K562 (cell line): ENCODE data around the gene PXK. TPM values are rescaled to one million over a fixed set of nuclear protein-coding genes. Genes with fewer than 3 reads are reported as not detected.

Source experiments
- ATF1 ChIP-seq, 2 experiments: fragments of 450-650 bp in 1 of 2; IDR thresholded peaks; 2 replicates each; pipeline ENCODE4 v1.6.1; 2016; ENCODE audit warnings: missing compliant biosample characterization in 1 of 2, missing genetic modification characterization in 1 of 2
- ATF4 ChIP-seq: fragments of 450-650 bp; formaldehyde crosslinking; IDR thresholded peaks from 2 replicates; pipeline ENCODE4 v1.4.0; 2022; ENCODE audit warnings: mild to moderate bottlenecking, moderate library complexity
- BCLAF1 ChIP-seq, 2 experiments: fragments of 450-650 bp in 1 of 2; IDR thresholded peaks; 2 replicates each; pipeline ENCODE4 v1.6.1; 2011 to 2017; ENCODE audit warnings: low read depth in 2 of 2, antibody characterized with exemption in 1 of 2, borderline replicate concordance in 1 of 2, low read length in 1 of 2, mild to moderate bottlenecking in 1 of 2, mixed read lengths in 1 of 2; ENCODE audit not compliant: control insufficient read depth in 1 of 2
- CBFB ChIP-seq: sonication (generic); formaldehyde crosslinking; IDR thresholded peaks from 2 replicates; pipeline ENCODE4 v1.4.0; 2020; ENCODE audit warnings: mild to moderate bottlenecking, missing genetic modification reagents
- ELF1 ChIP-seq: fragments of 200-800 bp; sonication (Bioruptor generic); IDR thresholded peaks from 2 replicates; pipeline ENCODE4 v1.6.1; 2016; ENCODE audit warnings: missing genetic modification characterization, missing compliant biosample characterization
- KLF13 ChIP-seq: fragments of 450-650 bp; IDR thresholded peaks from 2 replicates; pipeline ENCODE4 v1.6.1; 2016; ENCODE audit warnings: missing genetic modification characterization, low read depth, mild to moderate bottlenecking, missing compliant biosample characterization, moderate library complexity, borderline replicate concordance
- NELFE ChIP-seq: IDR thresholded peaks from 2 replicates; pipeline ENCODE4 v1.6.1; 2011; ENCODE audit warnings: mild to moderate bottlenecking; ENCODE audit not compliant: insufficient read depth, insufficient read length
- RB1 ChIP-seq: fragments of 450-650 bp; IDR thresholded peaks from 2 replicates; pipeline ENCODE4 v1.6.1; 2017; ENCODE audit warnings: low read depth, mild to moderate bottlenecking
- RBFOX2 ChIP-seq: fragments of 200-400 bp; formaldehyde crosslinking; IDR thresholded peaks from 2 replicates; pipeline ENCODE4 v1.6.1; 2017; ENCODE audit warnings: low read depth, mild to moderate bottlenecking, low read length, moderate library complexity
- SRSF7 ChIP-seq: fragments of 200-400 bp; formaldehyde crosslinking; optimal IDR thresholded peaks from 2 replicates; pipeline ENCODE3; 2017; ENCODE audit warnings: mild to moderate bottlenecking, low read depth, low read length
- TBL1XR1 ChIP-seq, 2 experiments: IDR thresholded peaks; 2 replicates each; pipeline ENCODE4 v1.6.1; 2012; ENCODE audit warnings: improper control_type of control experiment in 2 of 2, low read length in 2 of 2, mild to moderate bottlenecking in 1 of 2
- TEAD4 ChIP-seq, 2 experiments: sonication (generic) in 1 of 2; formaldehyde crosslinking in 1 of 2; IDR thresholded peaks; 2 replicates each; pipeline versions ENCODE4 v1.6.1 to v1.8.0; 2012 to 2022; ENCODE audit warnings: borderline replicate concordance in 1 of 2, inconsistent platforms in 1 of 2, low read length in 1 of 2, mild to moderate bottlenecking in 1 of 2, missing genetic modification reagents in 1 of 2
- U2AF1 ChIP-seq: fragments of 200-400 bp; formaldehyde crosslinking; optimal IDR thresholded peaks from 2 replicates; pipeline ENCODE3; 2017; ENCODE audit warnings: mild to moderate bottlenecking, low read depth, low read length, moderate library complexity
- XRCC3 ChIP-seq: fragments of 450-650 bp; IDR thresholded peaks from 2 replicates; pipeline ENCODE4 v1.6.1; 2017; ENCODE audit warnings: mild to moderate bottlenecking, moderate library complexity
- XRCC5 ChIP-seq: fragments of 200-400 bp; formaldehyde crosslinking; IDR thresholded peaks from 2 replicates; pipeline ENCODE4 v1.6.1; 2017; ENCODE audit warnings: low read depth, mild to moderate bottlenecking, low read length
- ZBTB33 ChIP-seq: sonication (generic); formaldehyde crosslinking; IDR thresholded peaks from 2 replicates; pipeline ENCODE4 v1.8.1; 2023; ENCODE audit warnings: mild to moderate bottlenecking, missing genetic modification reagents
- ZBTB7A ChIP-seq: IDR thresholded peaks from 2 replicates; pipeline ENCODE4 v1.6.1; 2011; ENCODE audit warnings: low read depth, mild to moderate bottlenecking, low read length, moderate library complexity, borderline replicate concordance; ENCODE audit not compliant: control insufficient read depth
- ZNF561 ChIP-seq: fragments of 450-650 bp; formaldehyde crosslinking; conservative IDR thresholded peaks from 2 replicates; pipeline ENCODE4 v1.4.0; 2020; ENCODE audit warnings: mild to moderate bottlenecking, moderate library complexity
- ZNF740 ChIP-seq, 3 experiments: fragments of 200-800 bp in 1 of 3; sonication (Bioruptor generic) in 1 of 3; sonication (generic) in 1 of 3; formaldehyde crosslinking in 1 of 3; IDR thresholded peaks; 2 replicates each; pipeline versions ENCODE4 v1.6.1 to v1.8.0; 2016 to 2022; ENCODE audit warnings: mild to moderate bottlenecking in 2 of 3, missing compliant biosample characterization in 2 of 3, missing genetic modification characterization in 2 of 3, missing genetic modification reagents in 1 of 3
- polyA plus RNA-seq, 8 experiments: library from polyadenylated mRNA; depleted of rRNA in 4 of 8; stranded (reverse) in 5 of 8; unstranded in 3 of 8; fragments of >200 nt; fragmentation: Nextera tagmentation in 2 of 8; fragmentation: Illumina TruSeq in 1 of 8; extraction: Ambion mirVana in 2 of 8; extraction: Trizol in 1 of 8; gene quantifications; 2 replicates each; pipeline versions ENCODE4 v1.2.1 to v1.2.3, GENCODE V29; 2011 to 2014; ENCODE audit warnings: inconsistent platforms in 1 of 8, missing spikeins in 1 of 8
- total RNA-seq, 7 experiments: library from RNA; depleted of rRNA in 6 of 7; stranded (reverse); fragments of >200 nt in 6 of 7; fragmentation: Illumina TruSeq in 2 of 7; extraction: Trizol in 2 of 7; gene quantifications; 2 replicates each; pipeline versions ENCODE4 v1.2.1 to v1.2.3, GENCODE V29; 2011 to 2021; ENCODE audit warnings: low replicate concordance in 1 of 7

The PXK gene
- total and polyA plus RNA-seq, 9 of the 15 experiments (the other 6 are each of a cell fraction or from before 2014, with no cell fraction given), result 3.3 to 19.9 (median 11.3) TPM

GRCh38 chr3:58463181-58463941, 130.7 kb downstream of the PXK start (continued):
- TF ChIP-seq SRSF7 (no peak), ATF1 (CRISPR knock-in tag; IDR thresholded peaks at IDR 0.05) (no peak), ATF1 (tag; IDR thresholded peaks at IDR 0.05) (no peak), BCLAF1 (IDR thresholded peaks at IDR 0.05; ENCODE audit: borderline replicate concordance in 1 of 2, control insufficient read depth in 1 of 2, low read depth in 2 of 2, low read length in 1 of 2) (no peak), TEAD4 (IDR thresholded peaks at IDR 0.05; ENCODE audit: low read length) (no peak), TEAD4 (CRISPR knock-in tag; IDR thresholded peaks at IDR 0.05; ENCODE audit: borderline replicate concordance) (no peak), RB1 (0 out of 2 replicates have a peak, but pooled peaks have one; percentile 10), XRCC5 (0 out of 2 replicates have a peak, but pooled peaks have one; percentile 39), ZNF561 (CRISPR knock-in tag) (no peak), ZBTB7A (no peak), KLF13 (tag) (no peak), ZBTB33 (no peak), TBL1XR1 (IDR thresholded peaks at IDR 0.05; ENCODE audit: low read length in 2 of 2) (no peak), ZNF740 (CRISPR knock-in tag; IDR thresholded peaks at IDR 0.05) (no peak), ZNF740 (tag; IDR thresholded peaks at IDR 0.05) (no peak), RBFOX2 (no peak), ATF4 (no peak), XRCC3 (no peak), U2AF1 (no peak), NELFE (no peak), ELF1 (no peak), CBFB (no peak)
